Thyroid gland (tissue), 4 donors: ENCODE results near the gene CHMP4B. TPM values are rescaled to one million over a fixed set of nuclear protein-coding genes. Genes with fewer than 3 reads are reported as not detected.

Experiments
- DNase-seq, 2 donors: peaks; one replicate each; pipeline ENCODE4 v3.0.0-alpha.2; 2019
- H3K27ac ChIP-seq, 3 donors: fragments of 200-600 bp; sonication (generic); 1 replicate in 2 of 3; 2 replicates in 1 of 3; pipeline ENCODE4 v1.5.1; 2016 to 2019; ENCODE audit warnings: mild to moderate bottlenecking in 1 of 3, moderate library complexity in 1 of 3
- H3K27me3 ChIP-seq: fragments of 200-600 bp; sonication (generic); one replicate; pipeline ENCODE4 v1.5.1; 2019
- H3K36me3 ChIP-seq, 2 donors: fragments of 200-600 bp; sonication (generic); one replicate each; pipeline ENCODE4 v1.5.1; 2016 to 2019
- H3K4me1 ChIP-seq, 2 donors: fragments of 200-600 bp; sonication (generic); one replicate each; pipeline ENCODE4 v1.5.1; 2017 to 2019
- H3K4me3 ChIP-seq, 3 donors: fragments of 200-600 bp; sonication (generic); replicated peaks in 1 of 3; 1 replicate in 2 of 3; 2 replicates in 1 of 3; pipeline ENCODE4 v1.5.1; 2016; ENCODE audit warnings: mild to moderate bottlenecking in 1 of 3
- H3K9me3 ChIP-seq: fragments of 200-600 bp; sonication (generic); one replicate; pipeline ENCODE4 v1.5.1; 2017
- POLR2A ChIP-seq, 2 donors: fragments of 450-650 bp; IDR thresholded peaks; one replicate each; pipeline ENCODE4 v1.6.1; 2017; ENCODE audit warnings: antibody characterized with exemption in 2 of 2, mild to moderate bottlenecking in 2 of 2, moderate library complexity in 1 of 2
- WGBS, 2 donors: methylation state at CpG; one replicate each; pipeline ENCODE4 v1.1.5; 2017; 5-methylcytosine and 5-hydroxymethylcytosine counted together
- intact Hi-C: fragments of 100-400 bp; cut with DNase I; formaldehyde crosslinking; loops from one replicate; pipeline ENCODE4 v1.15.1; 2023
- total RNA-seq, 4 donors: library from RNA; depleted of rRNA; stranded (reverse); fragments of >200 nt; gene quantifications; one replicate each; pipeline ENCODE4 v1.2.3, GENCODE V29; 2016
- TF ChIP-seq, protein P1 (sequence below), 6 experiments: fragments of 200-600 bp in 3 of 6; fragments of 450-650 bp in 3 of 6; sonication (generic) in 3 of 6; IDR thresholded peaks; one replicate each; pipeline ENCODE4 v1.5.1; 2016 to 2019; ENCODE audit warnings: antibody characterized with exemption in 6 of 6, mild to moderate bottlenecking in 2 of 6, inconsistent platforms in 1 of 6, moderate library complexity in 1 of 6

CHMP4B gene
- total RNA-seq, 4 donors from 2014 or later = 70.3 to 93.5 (median 85.7) TPM

DNA sequence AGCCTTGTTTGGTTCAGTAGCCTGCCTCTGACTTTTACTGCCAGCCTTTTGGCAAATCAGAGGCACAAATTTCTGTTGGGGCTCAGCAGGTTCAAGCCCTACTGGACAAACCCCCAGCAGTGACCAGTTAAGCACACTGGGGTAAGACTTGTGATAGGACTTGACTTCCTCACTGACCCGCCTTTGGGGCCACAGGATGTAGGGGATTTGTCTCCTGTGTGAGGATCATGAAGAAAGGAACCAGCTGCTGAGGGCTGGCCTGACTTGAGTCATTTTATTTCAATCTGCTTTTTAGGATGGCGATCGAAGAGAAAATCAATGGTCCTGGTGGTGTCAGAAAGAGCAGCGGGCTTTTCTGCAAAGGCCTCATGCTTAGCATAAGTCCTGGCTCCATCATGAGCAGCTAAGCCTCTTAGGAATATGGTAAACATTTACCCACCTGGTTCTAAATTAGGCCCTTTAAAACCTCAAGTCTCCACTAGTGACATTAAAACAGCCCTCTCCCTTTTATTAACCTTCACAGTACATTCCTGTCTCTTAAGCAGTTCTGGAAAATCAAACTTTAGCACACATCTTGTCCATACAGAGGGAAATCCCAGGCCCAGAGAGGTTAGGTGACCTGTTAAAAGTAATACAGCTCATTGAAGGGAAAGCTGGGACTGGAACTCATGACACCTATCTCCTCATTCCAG lies 16.6 kb downstream of the CHMP4B start:
- H3K4me1 ChIP-seq = peaks cover 62 to 89% of the 10 kb centered on the region in 2 donors
- H3K4me3 ChIP-seq = no peak overlapping the region
- intact Hi-C loops = no loop called here
- H3K27me3 ChIP-seq = no peaks in the 10 kb centered on the region
- 86 to 92% methylated on average over 4 of the region's 4 CpGs for WGBS, 2 donors
- peak overlapping the region; percentile 77 to 87 (median 81) for H3K27ac ChIP-seq
- H3K36me3 ChIP-seq = no peaks in the 10 kb centered on the region
- no peak for DNase-seq
- no peaks in the 10 kb centered on the region for H3K9me3 ChIP-seq
- no peak for TF ChIP-seq POLR2A (IDR thresholded peaks at IDR 0.05)
- TF ChIP-seq, protein P1, sequence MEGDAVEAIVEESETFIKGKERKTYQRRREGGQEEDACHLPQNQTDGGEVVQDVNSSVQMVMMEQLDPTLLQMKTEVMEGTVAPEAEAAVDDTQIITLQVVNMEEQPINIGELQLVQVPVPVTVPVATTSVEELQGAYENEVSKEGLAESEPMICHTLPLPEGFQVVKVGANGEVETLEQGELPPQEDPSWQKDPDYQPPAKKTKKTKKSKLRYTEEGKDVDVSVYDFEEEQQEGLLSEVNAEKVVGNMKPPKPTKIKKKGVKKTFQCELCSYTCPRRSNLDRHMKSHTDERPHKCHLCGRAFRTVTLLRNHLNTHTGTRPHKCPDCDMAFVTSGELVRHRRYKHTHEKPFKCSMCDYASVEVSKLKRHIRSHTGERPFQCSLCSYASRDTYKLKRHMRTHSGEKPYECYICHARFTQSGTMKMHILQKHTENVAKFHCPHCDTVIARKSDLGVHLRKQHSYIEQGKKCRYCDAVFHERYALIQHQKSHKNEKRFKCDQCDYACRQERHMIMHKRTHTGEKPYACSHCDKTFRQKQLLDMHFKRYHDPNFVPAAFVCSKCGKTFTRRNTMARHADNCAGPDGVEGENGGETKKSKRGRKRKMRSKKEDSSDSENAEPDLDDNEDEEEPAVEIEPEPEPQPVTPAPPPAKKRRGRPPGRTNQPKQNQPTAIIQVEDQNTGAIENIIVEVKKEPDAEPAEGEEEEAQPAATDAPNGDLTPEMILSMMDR (IDR thresholded peaks at IDR 0.05) = no peak

DNA sequence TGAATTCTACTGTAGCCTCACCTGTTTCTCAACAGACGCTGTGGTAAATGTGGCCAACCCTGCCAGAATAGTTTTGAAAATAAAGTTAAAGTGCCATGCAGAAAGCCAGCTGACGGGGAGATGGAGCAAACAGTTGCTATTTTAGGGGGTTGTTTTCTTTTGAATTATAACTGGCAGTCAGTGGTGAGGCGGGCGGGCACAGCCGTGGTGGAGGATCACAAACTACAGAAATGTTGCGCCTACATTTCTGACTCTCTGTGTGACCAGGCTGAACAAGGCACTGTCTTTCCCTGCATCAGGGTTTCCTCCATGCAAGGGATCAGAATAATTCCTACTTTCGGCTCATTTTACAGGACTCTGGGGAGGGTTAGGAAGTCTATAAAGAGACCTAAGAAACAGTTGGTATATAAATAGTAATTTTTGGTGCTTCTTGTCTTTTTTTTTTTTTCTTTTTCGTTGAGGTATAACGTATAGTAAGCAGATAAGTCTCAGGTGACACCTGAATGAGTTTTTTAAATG lies 17.2 kb downstream of the CHMP4B start:
- H3K27me3 ChIP-seq = no peaks in the 10 kb centered on the region
- peaks cover 67 to 95% of the 10 kb centered on the region in 2 donors for H3K4me1 ChIP-seq
- no peaks in the 10 kb centered on the region for H3K36me3 ChIP-seq
- peak; percentile 60 to 75 for DNase-seq
- intact Hi-C loops = no loop called here
- H3K4me3 ChIP-seq = no peak overlapping the region
- 30 to 39% methylated on average over 9 of the region's 9 CpGs for WGBS, 2 donors
- TF ChIP-seq POLR2A (IDR thresholded peaks at IDR 0.05) = peak in 1 of 2 donors; percentile 42
- TF ChIP-seq, protein P1 (IDR thresholded peaks at IDR 0.05) = no peak
- H3K27ac ChIP-seq = peak overlapping the region; percentile 77 to 87 (median 81)
- no peaks in the 10 kb centered on the region for H3K9me3 ChIP-seq

DNA sequence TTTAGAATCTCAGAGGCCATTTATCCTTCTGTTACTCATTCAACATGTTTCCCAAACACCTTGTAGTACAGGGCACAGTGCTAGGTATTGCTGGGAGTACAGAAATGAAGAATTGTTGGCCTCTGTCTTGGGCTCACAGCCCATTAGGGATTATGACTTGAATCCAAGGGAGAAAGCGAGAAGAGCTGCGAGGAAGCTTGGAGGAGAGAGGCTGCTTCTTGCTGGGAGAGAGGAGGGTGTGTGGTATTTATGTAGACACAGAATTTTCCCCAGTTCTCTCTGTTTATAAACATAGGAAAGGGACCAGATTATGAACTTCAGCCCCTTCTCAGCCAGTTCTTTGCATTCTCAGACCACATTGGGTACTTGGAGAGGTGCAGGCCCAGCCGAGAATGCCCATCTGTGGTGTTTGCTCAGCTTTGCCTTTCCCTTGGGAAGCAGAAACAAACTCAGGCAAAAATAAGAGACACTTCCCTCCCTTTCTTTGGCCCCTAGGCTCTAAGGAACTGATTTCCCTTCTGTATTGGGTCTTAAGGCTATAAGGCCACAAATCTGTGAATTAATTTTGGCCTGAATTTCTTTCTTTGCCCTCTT lies 17.9 kb downstream of the CHMP4B start:
- Histone ChIP-seq H3K36me3 (no peaks in the 10 kb centered on the region), H3K9me3 (no peaks in the 10 kb centered on the region), H3K4me3 (no peak overlapping the region), H3K27me3 (no peaks in the 10 kb centered on the region), H3K27ac (peak overlapping the region; percentile 77 to 87 (median 81)), H3K4me1 (peaks cover 70 to 94% of the 10 kb centered on the region in 2 donors)
- TF ChIP-seq POLR2A (IDR thresholded peaks at IDR 0.05) = no peak
- TF ChIP-seq, protein P1 (IDR thresholded peaks at IDR 0.05) = no peak
- no peak for DNase-seq
- intact Hi-C loops = no loop called here
- WGBS, 2 donors = 59 to 77% methylated on average over 3 of the region's 3 CpGs

DNA sequence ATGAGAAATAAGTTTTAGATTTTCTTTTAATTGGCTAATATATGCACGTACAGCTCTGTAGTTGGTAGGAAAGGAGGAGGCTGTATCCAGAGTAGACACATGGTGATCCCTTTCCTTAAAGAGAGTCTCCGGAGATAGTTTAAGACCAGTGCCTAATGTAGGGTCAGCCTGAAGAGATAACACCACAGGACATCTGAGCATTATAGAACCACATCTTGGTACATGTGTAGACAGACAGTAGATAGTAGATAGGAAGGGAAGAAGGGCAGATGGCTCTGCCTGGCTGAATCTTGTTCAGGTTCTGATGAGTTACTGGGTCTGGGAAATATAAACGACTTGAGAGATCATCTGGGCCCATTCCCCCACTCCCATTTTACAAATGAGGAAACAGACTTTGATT lies 18.5 kb downstream of the CHMP4B start:
- DNase-seq = no peak
- intact Hi-C loops = no loop called here
- H3K9me3 ChIP-seq = no peaks in the 10 kb centered on the region
- H3K27ac ChIP-seq = peak overlapping the region; percentile 77 to 87 (median 81)
- H3K4me3 ChIP-seq = no peak overlapping the region
- H3K36me3 ChIP-seq = no peaks in the 10 kb centered on the region
- H3K4me1 ChIP-seq = peaks cover 70 to 88% of the 10 kb centered on the region in 2 donors
- TF ChIP-seq, protein P1 (IDR thresholded peaks at IDR 0.05) = no peak
- no peak for TF ChIP-seq POLR2A (IDR thresholded peaks at IDR 0.05)
- 77 to 79% methylated on average over 3 of the region's 3 CpGs for WGBS, 2 donors
- no peaks in the 10 kb centered on the region for H3K27me3 ChIP-seq

DNA sequence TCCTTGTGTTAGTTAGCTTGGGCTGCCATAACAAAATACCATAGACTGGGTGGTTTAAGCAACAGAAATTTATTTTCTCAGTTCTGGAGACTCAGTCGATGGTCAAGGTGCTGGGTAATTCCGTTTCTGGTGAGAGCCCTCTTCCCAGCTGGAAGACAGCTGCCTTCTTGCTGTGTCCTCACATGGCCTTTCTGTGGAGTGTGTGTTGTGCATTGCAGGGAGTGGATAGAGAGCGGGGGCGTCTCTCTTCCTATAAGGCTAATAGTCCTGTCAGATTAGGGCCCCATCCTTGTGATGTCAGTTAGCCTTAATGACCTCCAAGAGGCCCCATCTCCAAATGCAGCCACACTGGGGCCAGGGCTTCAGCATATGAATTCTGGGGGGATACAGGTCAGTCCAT lies 19.2 kb downstream of the CHMP4B start:
- peaks cover 70 to 81% of the 10 kb centered on the region in 2 donors for H3K4me1 ChIP-seq
- intact Hi-C loops = no loop called here
- no peak overlapping the region for H3K4me3 ChIP-seq
- DNase-seq = no peak
- H3K27me3 ChIP-seq = no peaks in the 10 kb centered on the region
- no peaks in the 10 kb centered on the region for H3K9me3 ChIP-seq
- WGBS, 2 donors = 85 to 87% methylated on average over 2 to 4 of the region's 4 CpGs
- peak overlapping the region in 1 of 3 donors; percentile 54 for H3K27ac ChIP-seq
- no peak for TF ChIP-seq POLR2A (IDR thresholded peaks at IDR 0.05)
- TF ChIP-seq, protein P1 (IDR thresholded peaks at IDR 0.05) = no peak
- no peaks in the 10 kb centered on the region for H3K36me3 ChIP-seq
